Muscle of leg (tissue), 11 donors: Measurements from ENCODE around the gene CXCR5. TPM values are rescaled to one million over a fixed set of nuclear protein-coding genes. Genes with fewer than 3 reads are reported as not detected.

Experiments
- DNase-seq: peaks from one replicate; pipeline ENCODE4 v3.0.0; 2013
- H3K27ac ChIP-seq: one replicate; pipeline ENCODE4 v1.5.1; 2013; ENCODE audit warnings: mild to moderate bottlenecking, low read length, control low read depth
- H3K27me3 ChIP-seq: one replicate; pipeline ENCODE4 v1.6.1; 2013; ENCODE audit warnings: low read length; ENCODE audit not compliant: control insufficient read depth, insufficient read depth
- H3K36me3 ChIP-seq: one replicate; pipeline ENCODE4 v1.6.1; 2013; ENCODE audit warnings: low read length; ENCODE audit not compliant: control insufficient read depth, insufficient read depth
- H3K4me1 ChIP-seq: one replicate; pipeline ENCODE4 v1.6.1; 2013; ENCODE audit warnings: low read length; ENCODE audit not compliant: control insufficient read depth, insufficient read depth
- H3K4me3 ChIP-seq: one replicate; pipeline ENCODE4 v1.5.1; 2013; ENCODE audit warnings: low read length, control low read depth
- H3K9me3 ChIP-seq: replicated peaks from 2 replicates; pipeline ENCODE4 v1.6.1; 2013; ENCODE audit warnings: low read depth, low read length; ENCODE audit not compliant: control insufficient read depth
- WGBS: methylation state at CpG from one replicate; pipeline ENCODE4 v1.1.5; 2013; ENCODE audit warnings: missing lambda C conversion rate; ENCODE audit not compliant: insufficient coverage; 5-methylcytosine and 5-hydroxymethylcytosine counted together
- polyA plus RNA-seq, 8 donors: library from polyadenylated mRNA; unstranded; fragments of 120-200 nt; gene quantifications; one replicate each; pipeline versions ENCODE4 v1.2.1 to v1.2.3, GENCODE V29; 2013; ENCODE audit warnings: inconsistent platforms in 1 of 8, low replicate concordance in 1 of 8; ENCODE audit not compliant: insufficient read length in 8 of 8, insufficient read depth in 1 of 8
- total RNA-seq: library from RNA; stranded (reverse); fragments of 120-200 nt; gene quantifications from one replicate; pipeline ENCODE4 v1.2.4, GENCODE V29; 2013

Gene CXCR5
- total and polyA plus RNA-seq, 9 donors, result under 0.01 to 0.14 (median 0.07) TPM; not detected in 6

DNA sequence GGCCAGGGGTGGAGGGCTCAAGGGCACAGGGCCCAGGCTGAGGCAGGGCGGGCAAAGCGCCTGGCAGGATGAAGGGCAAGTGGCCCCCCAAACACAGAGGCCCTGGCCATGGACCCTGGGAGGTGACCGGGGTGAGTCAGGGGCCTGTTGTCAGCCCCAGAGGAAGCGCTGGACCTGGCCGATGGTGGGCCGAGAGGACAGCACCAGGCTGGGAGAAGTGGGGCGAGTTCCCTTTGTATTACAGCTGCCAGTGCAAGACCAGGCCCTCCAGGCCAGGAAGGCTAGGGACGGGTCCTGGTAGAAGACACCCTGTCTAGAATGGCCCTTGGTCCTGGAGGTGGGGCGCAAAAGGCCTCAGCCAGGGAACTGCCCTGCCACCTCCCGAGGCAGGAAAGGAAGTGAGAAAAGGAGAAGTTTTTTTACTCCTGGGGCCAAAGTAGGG is 12.8 kb downstream of the CXCR5 start:
- H3K4me3 ChIP-seq, result no peak overlapping the region
- WGBS, result 53% methylated on average over 9 of the region's 10 CpGs
- no peak overlapping the region for H3K27ac ChIP-seq
- peaks cover 45% of the 10 kb centered on the region for H3K4me1 ChIP-seq
- H3K9me3 ChIP-seq, result no peaks in the 10 kb centered on the region
- DNase-seq, result no peak
- H3K27me3 ChIP-seq, result no peaks in the 10 kb centered on the region
- peaks cover 42% of the 10 kb centered on the region for H3K36me3 ChIP-seq

DNA sequence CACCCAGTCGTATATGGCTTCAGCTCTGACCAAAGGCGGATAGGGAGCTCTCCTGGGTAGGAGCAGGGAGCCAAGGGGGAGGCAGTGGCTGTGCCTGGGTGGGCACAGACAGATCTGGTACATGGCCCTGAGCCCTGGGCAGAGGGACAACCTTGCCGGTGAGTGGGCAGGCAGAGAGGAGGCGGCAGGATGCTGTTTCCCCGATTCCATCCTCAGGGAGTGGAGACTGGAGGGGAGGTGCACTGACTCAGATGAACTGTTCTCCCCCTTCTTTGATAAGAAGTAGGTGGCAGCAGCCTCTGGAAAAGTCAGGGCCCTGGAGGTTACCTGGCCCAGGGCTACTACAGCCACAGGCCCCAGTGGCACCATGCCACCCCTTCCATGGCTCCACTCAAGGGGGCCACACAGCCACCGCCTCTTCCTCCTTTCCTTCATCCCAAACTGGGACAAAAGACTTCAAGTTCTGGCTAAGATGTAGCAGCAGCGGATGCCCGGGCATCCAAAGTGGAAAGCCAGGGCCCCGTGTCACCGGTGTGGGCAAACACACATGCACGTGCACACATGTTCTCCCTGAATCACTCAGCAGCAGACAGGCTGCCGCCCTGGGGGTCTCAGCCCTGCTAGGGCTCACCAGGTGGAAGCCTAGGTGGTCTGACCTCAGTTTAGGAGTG is 13.4 kb downstream of the CXCR5 start:
- no peaks in the 10 kb centered on the region for H3K9me3 ChIP-seq
- H3K27me3 ChIP-seq, result no peaks in the 10 kb centered on the region
- DNase-seq, result no peak
- WGBS, result 53% methylated on average over 9 of the region's 12 CpGs
- peaks cover 45% of the 10 kb centered on the region for H3K4me1 ChIP-seq
- H3K4me3 ChIP-seq, result no peak overlapping the region
- H3K36me3 ChIP-seq, result peaks cover 47% of the 10 kb centered on the region
- H3K27ac ChIP-seq, result no peak overlapping the region

DNA sequence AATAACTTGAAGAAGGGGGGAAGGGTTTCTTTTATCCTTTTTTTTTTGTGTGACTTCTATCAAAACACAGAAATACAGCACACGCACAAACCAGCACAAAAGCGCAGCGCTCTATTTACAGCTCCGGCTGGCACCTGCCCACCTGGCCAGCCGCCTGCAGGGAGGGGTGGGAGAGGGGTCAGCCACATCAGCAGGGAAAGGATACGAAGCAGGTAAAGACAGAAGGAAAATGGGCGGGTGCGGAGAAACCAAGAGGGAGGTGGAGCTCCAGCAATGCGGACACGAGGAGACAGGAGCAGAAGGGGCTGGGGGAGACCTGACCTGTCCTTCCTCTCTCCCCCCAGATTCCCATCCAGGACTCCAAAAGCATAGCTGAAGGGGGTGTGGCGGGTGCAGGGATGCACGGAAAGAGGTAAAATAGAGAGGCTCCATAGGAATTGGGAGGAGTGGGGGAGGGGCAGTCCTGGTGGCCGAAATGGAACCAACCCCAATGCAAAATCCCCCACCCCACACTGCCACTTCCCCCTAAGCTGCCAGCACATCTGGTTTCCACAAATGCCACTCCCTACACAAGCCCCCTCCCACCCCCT is 14.1 kb downstream of the CXCR5 start:
- H3K9me3 ChIP-seq, result no peaks in the 10 kb centered on the region
- no peak for DNase-seq
- peaks cover 45% of the 10 kb centered on the region for H3K4me1 ChIP-seq
- H3K27me3 ChIP-seq, result no peaks in the 10 kb centered on the region
- WGBS, result 51% methylated on average over 6 of the region's 13 CpGs
- H3K4me3 ChIP-seq, result no peak overlapping the region
- H3K36me3 ChIP-seq, result peaks cover 54% of the 10 kb centered on the region
- no peak overlapping the region for H3K27ac ChIP-seq

DNA sequence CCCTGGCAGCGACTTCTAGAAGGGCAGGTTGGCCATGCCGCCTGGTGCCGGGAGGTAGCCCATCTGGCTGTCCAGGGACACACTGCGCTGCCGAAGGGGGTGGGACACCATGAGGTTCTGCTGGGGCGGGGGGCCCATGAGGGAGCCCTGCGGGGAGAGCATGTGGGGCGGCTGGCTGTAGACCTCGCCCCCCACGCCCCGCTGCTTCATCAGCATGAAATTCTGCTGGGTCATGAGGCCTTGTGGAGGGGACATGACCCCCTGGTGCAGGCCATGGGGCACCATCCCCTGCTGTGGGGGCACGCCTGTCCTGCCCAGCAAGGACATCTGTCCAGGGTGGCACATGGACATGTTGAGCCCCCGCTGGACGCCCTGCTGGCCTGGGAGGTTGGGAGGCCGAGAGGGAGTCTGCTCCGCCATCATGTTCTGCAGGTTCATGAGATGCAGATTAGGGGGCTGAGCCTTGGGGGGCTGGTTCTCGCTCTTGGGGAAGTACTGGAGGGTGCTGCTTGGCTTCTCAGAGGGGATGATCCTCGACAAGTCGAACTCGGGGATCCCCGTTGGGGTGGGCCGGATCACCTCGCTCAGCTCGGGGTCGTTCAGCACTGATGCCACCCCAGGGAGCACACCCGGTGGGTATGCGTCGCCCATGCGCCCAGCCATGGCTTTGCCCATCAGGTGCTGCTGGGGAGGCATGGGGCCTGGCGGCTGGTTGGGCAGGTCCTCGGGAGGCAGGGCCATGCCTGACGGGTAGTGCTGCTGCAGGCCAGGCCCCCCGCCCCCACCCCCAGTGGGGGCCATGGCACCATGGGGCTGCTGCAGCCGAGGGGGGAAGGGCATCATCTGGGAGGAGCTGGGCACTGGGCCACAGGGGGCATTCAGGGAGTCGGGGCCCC is 15.0 kb downstream of the CXCR5 start:
- H3K36me3 ChIP-seq, result peaks cover 61% of the 10 kb centered on the region
- no peaks in the 10 kb centered on the region for H3K9me3 ChIP-seq
- H3K27me3 ChIP-seq, result no peaks in the 10 kb centered on the region
- H3K4me3 ChIP-seq, result no peak overlapping the region
- H3K4me1 ChIP-seq, result peaks cover 49% of the 10 kb centered on the region
- WGBS, result 86% methylated on average over 31 of the region's 35 CpGs
- no peak for DNase-seq
- no peak overlapping the region for H3K27ac ChIP-seq

DNA sequence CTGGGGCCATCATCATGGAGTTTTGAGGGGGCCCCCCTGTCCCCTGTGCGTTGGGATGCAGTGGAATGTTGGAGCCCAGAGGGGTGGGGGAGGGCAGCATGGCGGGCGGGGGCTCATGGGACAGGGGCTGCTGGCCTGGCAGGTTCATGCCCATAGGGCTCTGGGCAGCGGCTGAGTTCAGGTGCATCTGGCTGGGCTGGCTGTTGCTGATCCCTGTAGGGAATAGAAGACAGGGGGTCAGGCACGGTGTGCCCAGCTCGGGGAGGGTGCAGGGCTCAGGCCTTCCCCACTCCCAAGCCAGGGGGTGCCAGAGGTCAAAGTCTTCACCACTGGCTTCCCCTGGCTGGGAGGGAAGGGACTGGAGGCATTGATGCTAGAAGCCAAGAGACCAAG is 15.6 kb downstream of the CXCR5 start:
- Histone ChIP-seq H3K36me3 (peaks cover 67% of the 10 kb centered on the region), H3K4me3 (no peak overlapping the region), H3K27me3 (no peaks in the 10 kb centered on the region), H3K27ac (no peak overlapping the region), H3K4me1 (peaks cover 50% of the 10 kb centered on the region), H3K9me3 (no peaks in the 10 kb centered on the region)
- WGBS, result no CpG with 5 or more reads among the region's 6 CpGs
- DNase-seq, result no peak

DNA sequence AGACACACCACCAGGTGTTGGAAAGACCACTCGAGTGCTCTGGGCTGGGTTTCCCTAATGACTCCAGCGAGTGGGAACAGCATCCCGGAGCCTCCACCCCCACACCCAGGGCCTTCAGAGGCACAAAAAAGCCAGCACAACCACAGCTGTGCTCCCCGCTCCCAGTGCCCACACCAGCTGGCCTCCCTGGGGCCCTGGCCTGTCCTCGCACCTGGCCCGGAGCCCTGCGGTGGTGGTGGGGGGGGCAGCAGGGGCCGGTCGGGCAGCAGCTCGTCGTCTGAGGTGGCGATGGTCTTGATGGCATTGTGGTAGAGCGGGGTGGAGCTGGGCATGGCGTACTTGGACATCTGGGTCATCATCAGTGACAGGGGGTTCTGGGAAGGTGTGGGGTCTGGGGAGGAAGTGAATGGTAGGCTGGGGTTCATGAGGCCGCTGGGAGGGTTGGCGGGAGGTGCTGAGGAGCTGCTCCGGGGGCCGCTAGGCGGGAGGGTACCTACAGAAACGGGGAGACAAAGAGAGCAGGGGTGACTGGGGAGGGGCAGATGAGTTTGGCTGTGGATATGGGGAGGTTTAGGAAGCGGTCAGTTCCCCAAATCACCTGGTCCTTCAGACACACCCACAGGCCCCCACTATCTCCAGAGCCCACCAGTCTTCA is 16.1 kb downstream of the CXCR5 start:
- Histone ChIP-seq H3K9me3 (no peaks in the 10 kb centered on the region), H3K4me3 (no peak overlapping the region), H3K27ac (peak overlapping the region; percentile 13), H3K36me3 (peaks cover 73% of the 10 kb centered on the region), H3K4me1 (peaks cover 50% of the 10 kb centered on the region), H3K27me3 (no peaks in the 10 kb centered on the region)
- peak; percentile 51 for DNase-seq
- WGBS, result 70% methylated on average over 12 of the region's 21 CpGs

DNA sequence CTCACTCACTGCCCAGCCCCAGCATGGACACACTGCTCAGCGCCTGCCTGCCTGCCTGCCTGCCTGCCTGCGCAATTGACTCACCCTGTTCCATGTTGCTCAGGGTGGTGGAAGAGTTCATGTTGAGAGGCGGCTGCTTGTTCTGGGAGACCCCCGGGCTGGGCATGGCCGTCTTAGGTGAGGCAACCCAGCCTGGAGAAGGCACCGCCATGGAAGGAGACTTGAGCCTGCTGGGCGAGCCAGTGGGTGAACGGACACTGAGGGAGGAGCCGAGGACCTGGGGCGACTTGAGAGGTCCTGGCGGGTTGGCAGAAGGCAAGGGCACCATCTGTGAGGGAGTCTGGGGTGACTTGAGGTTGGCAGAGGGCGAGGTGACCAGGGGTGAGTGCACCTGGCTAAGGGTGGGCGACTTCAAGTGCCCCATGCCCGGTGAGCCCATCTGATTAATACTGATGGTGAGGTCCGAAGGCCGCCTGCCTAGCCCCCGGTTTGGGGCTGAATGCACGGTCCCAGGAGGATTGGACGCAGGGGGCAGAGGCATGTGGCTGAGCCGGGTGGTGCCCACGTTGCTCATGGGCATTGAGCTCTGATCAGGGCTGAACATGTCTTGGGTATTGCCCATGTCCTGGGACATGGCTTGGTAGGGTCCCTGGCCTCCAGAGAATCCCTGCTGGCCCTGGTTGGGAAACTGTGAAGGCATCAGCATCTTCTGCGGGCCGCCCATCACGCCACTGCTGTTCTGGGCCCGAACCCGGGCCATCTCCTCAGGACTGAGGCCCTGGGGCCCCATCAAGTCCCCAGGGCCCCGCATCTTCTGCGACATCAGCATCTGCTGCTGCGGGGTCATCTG is 17.1 kb downstream of the CXCR5 start:
- DNase-seq, result no peak
- no peak overlapping the region for H3K4me3 ChIP-seq
- H3K9me3 ChIP-seq, result no peaks in the 10 kb centered on the region
- no peaks in the 10 kb centered on the region for H3K27me3 ChIP-seq
- H3K4me1 ChIP-seq, result peaks cover 43% of the 10 kb centered on the region
- 88% methylated on average over 27 of the region's 29 CpGs for WGBS
- H3K36me3 ChIP-seq, result peaks cover 77% of the 10 kb centered on the region
- no peak overlapping the region for H3K27ac ChIP-seq

DNA sequence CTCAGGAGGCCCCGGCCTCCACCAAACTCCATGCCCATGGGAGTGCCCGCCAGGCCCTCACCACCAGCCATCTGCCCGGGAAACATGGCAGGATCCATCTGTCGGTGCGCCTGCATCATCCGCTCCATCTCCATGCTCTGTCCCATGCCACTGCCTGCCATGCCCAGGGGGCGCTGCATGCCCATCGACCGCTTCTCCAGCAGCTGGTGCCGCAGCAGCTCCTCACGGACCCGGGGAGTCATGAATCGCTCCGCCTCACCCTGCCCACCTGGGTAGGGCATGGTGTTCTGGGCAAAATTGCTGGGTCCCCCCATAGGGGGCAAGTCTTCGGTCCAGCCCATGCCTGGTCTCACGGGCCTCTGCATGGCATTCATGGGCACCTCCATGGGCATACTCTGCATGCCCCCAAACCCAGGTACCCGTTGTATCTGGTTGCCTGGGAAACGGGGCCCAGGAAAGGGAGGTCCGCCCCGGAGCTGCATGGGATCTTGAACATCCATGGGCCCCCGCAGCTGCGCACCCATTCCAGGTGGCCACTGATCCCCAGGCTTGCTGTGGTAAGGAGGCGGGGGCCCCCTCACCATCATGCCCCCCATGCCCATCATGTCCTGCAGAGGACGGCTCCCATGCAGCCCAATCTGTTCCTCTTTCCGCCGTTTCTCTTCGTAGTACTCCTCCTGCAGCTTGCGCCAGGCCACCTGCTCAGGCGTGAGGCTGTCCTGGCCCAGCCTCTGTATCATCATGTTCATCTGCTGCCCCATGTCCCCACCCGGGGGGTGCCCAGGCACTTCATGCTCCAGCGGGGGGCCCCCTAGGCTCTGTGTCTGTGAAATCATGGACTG is 18.0 kb downstream of the CXCR5 start:
- Histone ChIP-seq H3K9me3 (no peaks in the 10 kb centered on the region), H3K4me1 (peaks cover 36% of the 10 kb centered on the region), H3K36me3 (peaks cover 84% of the 10 kb centered on the region), H3K27ac (no peak overlapping the region), H3K4me3 (no peak overlapping the region), H3K27me3 (no peaks in the 10 kb centered on the region)
- no peak for DNase-seq
- 80% methylated on average over 27 of the region's 31 CpGs for WGBS
